ENCODE results near the gene GDF2.

GDF2 gene

GRCh38 chr10:47314416-47314970 lies 7.8 kb upstream of the GDF2 start:
- DNase-seq = no peak

GRCh38 chr10:47315421-47315820 lies 6.8 kb upstream of the GDF2 start:
- no peak for DNase-seq

GRCh38 chr10:47316131-47316530 lies 6.1 kb upstream of the GDF2 start:
- DNase-seq = no peak

- DNase-seq = no peak
Measured at GRCh38 chr10:47317251-47317650, 5.0 kb upstream of the GDF2 start.

GRCh38 chr10:47318706-47319105 lies 3.5 kb upstream of the GDF2 start:
- no peak for DNase-seq

- no peak for DNase-seq
Measured at GRCh38 chr10:47319784-47320183, 2.5 kb upstream of the GDF2 start.

- no peak for DNase-seq
Measured at GRCh38 chr10:47320812-47321211, 1.4 kb upstream of the GDF2 start.

GRCh38 chr10:47321521-47322195 lies 596 bp upstream of the GDF2 start:
- DNase-seq = no peak

- DNase-seq = no peak
Measured at GRCh38 chr10:47323087-47323486, 833 bp downstream of the GDF2 start.

- no peak for DNase-seq
Measured at GRCh38 chr10:47323636-47324296, 1.5 kb downstream of the GDF2 start.

GRCh38 chr10:47325303-47326291 lies 3.3 kb downstream of the GDF2 start:
- no peak for DNase-seq

GRCh38 chr10:47326306-47326926 lies 4.2 kb downstream of the GDF2 start:
- DNase-seq = no peak

- DNase-seq = no peak
Measured at GRCh38 chr10:47326927-47327330, 4.7 kb downstream of the GDF2 start.

GRCh38 chr10:47329855-47330254 lies 7.6 kb downstream of the GDF2 start:
- no peak for DNase-seq

- DNase-seq = no peak
Measured at GRCh38 chr10:47330366-47330765, 8.1 kb downstream of the GDF2 start.

GRCh38 chr10:47330804-47331203 lies 8.6 kb downstream of the GDF2 start:
- no peak for DNase-seq

- no peak for DNase-seq
Measured at GRCh38 chr10:47331491-47331890, 9.2 kb downstream of the GDF2 start.

- DNase-seq = no peak
Measured at GRCh38 chr10:47331954-47332353, 9.7 kb downstream of the GDF2 start.

GRCh38 chr10:47332371-47332770 lies 10.1 kb downstream of the GDF2 start:
- no peak for DNase-seq

- no peak for DNase-seq
Measured at GRCh38 chr10:47332946-47333345, 10.7 kb downstream of the GDF2 start.

GRCh38 chr10:47333532-47333931 lies 11.3 kb downstream of the GDF2 start:
- no peak for DNase-seq

- peak; percentile 20 for DNase-seq
Measured at GRCh38 chr10:47334466-47335295, 12.4 kb downstream of the GDF2 start.

Data from NCI-H345 (cell line).